DND-41 (cell line): ENCODE results near the gene CD83.

Source experiments
- CTCF ChIP-seq: IDR thresholded peaks from 2 replicates; pipeline ENCODE4 v1.5.1; 2012; ENCODE audit warnings: borderline replicate concordance, low read length, moderate library complexity, mild to moderate bottlenecking; ENCODE audit not compliant: poor library complexity, severe bottlenecking; ENCODE audit errors: extremely low read depth
- EZH2 ChIP-seq: IDR thresholded peaks from 3 replicates; pipeline ENCODE4 v1.6.1; 2012; ENCODE audit warnings: borderline replicate concordance, low read depth, mild to moderate bottlenecking, moderate library complexity, low read length, inconsistent platforms; ENCODE audit not compliant: severe bottlenecking

- TF ChIP-seq CTCF (no peak), EZH2 (no peak)
These were observed 47.1 kb upstream of the CD83 start for GRCh38 chr6:14070457-14070856.
